HG03469 (cell line): ENCODE measurements around the gene GNPTAB.

Source experiments
- ATAC-seq: cut with Tn5 transposase; IDR thresholded peaks from one replicate; pipeline ENCODE4 v1.9.1; 2021; ENCODE audit warnings: mild to moderate bottlenecking, moderate library complexity, moderate number of reproducible peaks; ENCODE audit not compliant: unreplicated experiment

Gene GNPTAB

DNA sequence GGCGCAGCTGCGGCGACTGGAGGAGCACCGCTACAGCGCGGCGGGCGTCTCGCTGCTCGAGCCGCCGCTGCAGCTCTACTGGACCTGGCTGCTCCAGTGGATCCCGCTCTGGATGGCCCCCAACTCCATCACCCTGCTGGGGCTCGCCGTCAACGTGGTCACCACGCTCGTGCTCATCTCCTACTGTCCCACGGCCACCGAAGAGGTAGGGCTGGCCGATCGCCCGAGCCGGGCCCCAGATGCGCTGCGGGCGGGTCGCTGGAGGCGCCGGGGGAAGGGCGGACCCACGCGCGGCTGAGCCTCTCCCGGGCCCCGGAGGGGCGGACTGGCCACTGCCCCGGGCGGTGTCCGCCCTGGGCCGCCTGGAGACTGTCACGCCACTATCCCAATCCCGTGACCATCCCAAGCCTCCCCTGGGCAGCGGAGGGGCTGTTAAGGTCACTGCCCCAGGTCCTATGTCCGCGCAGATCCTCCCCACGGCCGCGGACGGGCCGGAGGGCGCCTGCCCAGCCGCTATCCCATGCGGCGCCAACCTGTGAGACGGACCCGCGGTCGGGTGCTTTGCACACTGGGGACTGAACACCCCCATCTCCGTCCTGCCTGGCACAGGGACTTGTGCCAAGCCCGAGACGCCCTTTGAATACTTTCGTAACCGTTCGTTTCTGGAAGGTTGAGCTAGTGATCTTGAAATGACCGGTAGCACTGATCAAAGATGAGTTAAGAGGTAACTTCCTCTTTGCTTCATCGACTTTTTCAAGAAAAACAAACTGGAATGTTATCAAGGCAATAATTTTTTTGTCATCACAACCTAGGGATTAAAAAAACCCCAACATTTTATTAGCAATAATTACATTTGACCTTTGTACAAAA, 132.6 kb downstream of the GNPTAB start:
- peak; percentile 15 for ATAC-seq

DNA sequence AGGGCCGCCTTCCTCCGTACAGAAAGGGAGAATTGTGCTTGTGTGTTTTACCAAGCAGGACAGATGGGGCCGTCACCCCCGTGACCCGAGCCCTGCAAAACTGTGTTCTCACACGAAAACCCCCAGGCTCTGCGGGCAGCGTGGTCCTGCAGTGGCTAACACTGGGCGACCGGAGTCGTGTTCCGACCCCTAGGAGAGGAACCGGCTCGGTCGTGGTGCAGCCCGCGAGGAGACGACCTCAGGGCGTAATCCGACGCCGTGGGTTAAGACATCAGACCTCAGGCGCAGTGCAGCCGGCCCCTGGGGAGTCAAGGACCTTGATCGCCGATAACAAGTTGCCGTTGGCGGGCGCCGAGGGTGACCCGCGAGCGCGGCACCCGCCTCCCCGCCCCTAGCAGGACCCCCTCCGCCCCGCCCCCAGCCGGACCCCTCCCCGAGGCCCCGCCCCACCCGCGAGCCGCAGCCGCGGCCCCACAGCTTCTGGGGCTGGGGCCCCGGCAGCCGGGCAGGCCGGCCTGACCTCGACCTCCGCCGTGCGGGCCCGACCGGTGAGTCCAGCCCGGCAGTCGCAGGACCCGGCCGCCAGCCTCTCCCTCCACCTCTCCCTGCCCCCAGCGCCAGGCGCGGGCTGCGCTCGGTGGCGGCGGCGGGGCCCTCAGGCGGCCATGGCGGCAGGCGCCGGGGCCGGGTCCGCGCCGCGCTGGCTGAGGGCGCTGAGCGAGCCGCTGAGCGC, 133.4 kb downstream of the GNPTAB start, which contains the start of gene CHPT1:
TSS of gene CHPT1 (plus strand) at position 444 of the 733 bp plus-strand sequence. CDS start at position 666, 222 bp downstream.
- peak; percentile 40 for ATAC-seq

DNA sequence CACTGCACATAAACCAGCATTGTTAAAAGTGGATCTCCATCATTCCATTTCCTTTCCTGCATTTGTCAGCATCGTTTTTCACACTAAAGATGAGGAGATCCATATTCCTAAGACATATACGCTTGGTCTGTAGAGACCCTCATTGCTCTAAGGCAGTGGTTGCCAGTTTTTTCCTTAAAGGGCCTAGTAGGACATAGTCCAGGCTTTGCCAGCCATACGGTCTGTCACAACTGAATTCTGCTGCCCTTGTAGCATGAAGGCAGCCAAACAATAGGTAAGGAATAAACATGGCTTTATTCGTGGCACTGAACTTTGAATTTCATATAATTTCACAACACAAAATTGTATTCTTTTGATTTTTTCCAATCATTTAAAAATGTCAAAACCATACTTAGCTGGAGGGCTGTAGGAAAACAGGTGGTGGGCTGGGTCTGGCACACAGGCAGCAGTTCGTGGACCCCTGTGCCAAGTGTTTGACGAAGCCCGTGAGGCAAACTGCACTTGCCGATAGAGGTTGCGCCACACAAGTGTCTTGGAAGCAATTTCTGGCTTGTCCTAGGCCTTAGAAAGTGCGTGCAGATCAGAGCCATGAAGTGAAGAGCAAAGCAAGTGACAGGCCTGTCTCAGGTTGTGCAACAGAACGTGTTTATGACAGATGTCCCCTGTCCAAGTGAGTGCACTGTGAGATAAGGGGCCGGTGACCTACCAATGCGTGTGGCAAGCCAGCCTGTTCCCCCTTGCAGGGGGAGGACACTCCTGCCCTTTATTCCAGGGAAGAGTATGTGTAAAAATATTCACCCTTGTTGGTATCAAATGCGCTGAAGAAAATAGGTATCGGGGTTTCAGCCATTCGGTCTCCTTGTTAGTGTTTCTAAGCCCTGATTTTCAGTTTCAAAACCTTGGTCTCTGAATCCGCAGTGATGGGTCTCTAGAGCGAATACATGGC, 134.2 kb downstream of the GNPTAB start:
- peak; percentile 6 for ATAC-seq

DNA sequence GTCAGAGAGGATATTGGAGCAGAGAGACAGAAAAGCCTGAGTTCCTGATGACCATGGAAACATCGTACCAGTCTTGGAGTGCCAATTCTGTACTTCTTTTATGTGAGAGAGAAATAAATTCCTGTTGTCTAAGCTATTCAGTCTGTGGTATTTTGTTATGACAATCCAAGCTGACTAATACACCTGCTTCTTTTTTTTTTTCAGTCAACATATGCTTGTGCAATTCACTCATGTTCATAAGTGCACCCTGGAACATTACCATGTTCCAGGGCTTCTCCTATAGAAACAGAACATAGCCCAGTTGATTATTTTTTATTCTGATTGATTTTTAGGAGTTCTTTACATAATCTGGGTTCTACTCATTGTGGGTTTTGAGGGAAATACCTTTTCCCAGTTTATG, 135.1 kb downstream of the GNPTAB start:
- ATAC-seq, result no peak
